IPS DF 19.7 (cell line): ENCODE measurements around the gene BLOC1S1.
"Not testable (repeated sequence)": the region's sequence is repeated elsewhere in the genome, so short reads cannot be mapped to it uniquely, and the experiment has no call there.

Source experiments
- DNase-seq: peaks from one replicate; pipeline ENCODE4 v3.0.0-alpha.2; 2013; ENCODE audit warnings: low read depth, low spot score

The BLOC1S1 gene

GRCh38 chr12:55744340-55745030, 28.6 kb downstream of the BLOC1S1 start:
- DNase-seq = no peak

GRCh38 chr12:55745361-55746173, 29.7 kb downstream of the BLOC1S1 start:
- DNase-seq = no peak

- DNase-seq = no peak
Observed at GRCh38 chr12:55746174-55746912, 30.5 kb downstream of the BLOC1S1 start.

GRCh38 chr12:55746913-55747231, 31.0 kb downstream of the BLOC1S1 start:
- no peak for DNase-seq

- no peak for DNase-seq
Observed at GRCh38 chr12:55748230-55748993, 32.6 kb downstream of the BLOC1S1 start.

- DNase-seq = no peak
Observed at GRCh38 chr12:55755246-55755645, 39.4 kb downstream of the BLOC1S1 start.

- DNase-seq = no peak
Observed at GRCh38 chr12:55757701-55758100, 41.9 kb downstream of the BLOC1S1 start.

- not testable (repeated sequence) for DNase-seq
Observed at GRCh38 chr12:55758575-55758974, 42.7 kb downstream of the BLOC1S1 start.

GRCh38 chr12:55760663-55761062, 44.8 kb downstream of the BLOC1S1 start:
- DNase-seq = no peak

GRCh38 chr12:55762646-55763045, 46.8 kb downstream of the BLOC1S1 start:
- no peak for DNase-seq

- no peak for DNase-seq
Observed at GRCh38 chr12:55765736-55766290, 50.0 kb downstream of the BLOC1S1 start.

GRCh38 chr12:55767156-55767555, 51.3 kb downstream of the BLOC1S1 start:
- DNase-seq = no peak
